ENCODE results near the gene UGT2A1. TPM values are rescaled to one million over a fixed set of nuclear protein-coding genes. Genes with fewer than 3 reads are reported as not detected.

Gene UGT2A1
- total and polyA plus RNA-seq, 2 of the 13 experiments (the other 11 are each of a cell fraction or from before 2014, with no cell fraction given) = not detected

- TF ChIP-seq AKAP8 (CRISPR knock-in tag; IDR thresholded peaks at IDR 0.05) (no peak), SNAPC4 (CRISPR knock-in tag; IDR thresholded peaks at IDR 0.05) (no peak), ZNF772 (CRISPR knock-in tag; IDR thresholded peaks at IDR 0.05) (no peak), ZNF335 (CRISPR knock-in tag; IDR thresholded peaks at IDR 0.05) (no peak), ZNF142 (CRISPR knock-in tag; IDR thresholded peaks at IDR 0.05) (no peak), HNRNPH1 (optimal IDR thresholded peaks at IDR 0.05; ENCODE audit: low read depth, low read length) (no peak), JUNB (CRISPR knock-in tag; IDR thresholded peaks at IDR 0.05; ENCODE audit: borderline replicate concordance) (no peak), ZNF556 (CRISPR knock-in tag; IDR thresholded peaks at IDR 0.05; ENCODE audit: borderline replicate concordance) (no peak), GZF1 (CRISPR knock-in tag; IDR thresholded peaks at IDR 0.05) (no peak), CENPBD1 (CRISPR knock-in tag; IDR thresholded peaks at IDR 0.05; ENCODE audit: borderline replicate concordance, low read depth) (no peak), ZFY (CRISPR knock-in tag; IDR thresholded peaks at IDR 0.05) (no peak), IKZF1 (IDR thresholded peaks at IDR 0.05) (no peak), ZBTB1 (CRISPR knock-in tag; IDR thresholded peaks at IDR 0.05; ENCODE audit: borderline replicate concordance) (no peak), PRDM15 (CRISPR knock-in tag; IDR thresholded peaks at IDR 0.05) (no peak), ZBTB38 (CRISPR knock-in tag; IDR thresholded peaks at IDR 0.05) (no peak)
Observed at GRCh38 chr4:69617083-69617694, 35.9 kb downstream of the UGT2A1 start (continued).
